Limb (tissue), 2 donors: ENCODE data around the gene SH2D3C.
A peak's percentile ranks its signal among the peaks of the same experiment; 100 is the strongest.

Source experiments
- DNase-seq, 2 donors: peaks; one replicate each; pipeline ENCODE4 v3.0.0-alpha.2; 2016; ENCODE audit errors: extremely low spot score in 2 of 2

SH2D3C gene

GRCh38 chr9:127778280-127779135, at the start of gene SH2D3C:
Gene SH2D3C (minus strand): TSS chr9:127778666. CDS start chr9:127778627, 39 bp downstream.
- no peak for DNase-seq

- DNase-seq = no peak
Observed at GRCh38 chr9:127826253-127826913, 47.9 kb upstream of the SH2D3C start.

- DNase-seq = peak in 1 of 2 donors; percentile 71
Observed at GRCh38 chr9:127825319-127826051, 47.0 kb upstream of the SH2D3C start.

- no peak for DNase-seq
Observed at GRCh38 chr9:127822108-127822507, 43.6 kb upstream of the SH2D3C start.

- DNase-seq = no peak
Observed at GRCh38 chr9:127818574-127818973, 40.1 kb upstream of the SH2D3C start.

GRCh38 chr9:127817881-127818434, 39.5 kb upstream of the SH2D3C start:
- DNase-seq = peak; percentile 44 to 45

- DNase-seq = no peak
Observed at GRCh38 chr9:127816728-127817127, 38.3 kb upstream of the SH2D3C start.

GRCh38 chr9:127816362-127816725, 37.9 kb upstream of the SH2D3C start:
- DNase-seq = no peak

GRCh38 chr9:127815512-127816361, 37.3 kb upstream of the SH2D3C start:
- DNase-seq = no peak

- DNase-seq = no peak
Observed at GRCh38 chr9:127814619-127815511, 36.4 kb upstream of the SH2D3C start.

- no peak for DNase-seq
Observed at GRCh38 chr9:127813686-127814226, 35.3 kb upstream of the SH2D3C start.

GRCh38 chr9:127812936-127813675, 34.6 kb upstream of the SH2D3C start:
- DNase-seq = no peak

GRCh38 chr9:127812011-127812410, 33.5 kb upstream of the SH2D3C start:
- no peak for DNase-seq

- no peak for DNase-seq
Observed at GRCh38 chr9:127810378-127811187, 32.1 kb upstream of the SH2D3C start.

GRCh38 chr9:127809540-127810377, 31.3 kb upstream of the SH2D3C start:
- peak in 1 of 2 donors; percentile 76 for DNase-seq

- DNase-seq = no peak
Observed at GRCh38 chr9:127809002-127809539, 30.6 kb upstream of the SH2D3C start.
